ENCODE measurements around the gene ACOT13.

- no peak for TF ChIP-seq CTCF (IDR thresholded peaks at IDR 0.05; ENCODE audit: insufficient read depth, low read length, poor library complexity, severe bottlenecking)
- no peak for TF ChIP-seq EZH2phosphoT487 (conservative IDR thresholded peaks at IDR 0.05; ENCODE audit: low read length)
Measured at GRCh38 chr6:24694198-24694597, 27.3 kb downstream of the ACOT13 start.
